GM10847 (cell line): ENCODE results near the gene OGFOD1.

Experiments
- POLR2A ChIP-seq: IDR thresholded peaks from 2 replicates; pipeline ENCODE4 v1.6.1; 2011; ENCODE audit not compliant: insufficient read length; ENCODE audit errors: extremely low read depth

Gene OGFOD1

DNA sequence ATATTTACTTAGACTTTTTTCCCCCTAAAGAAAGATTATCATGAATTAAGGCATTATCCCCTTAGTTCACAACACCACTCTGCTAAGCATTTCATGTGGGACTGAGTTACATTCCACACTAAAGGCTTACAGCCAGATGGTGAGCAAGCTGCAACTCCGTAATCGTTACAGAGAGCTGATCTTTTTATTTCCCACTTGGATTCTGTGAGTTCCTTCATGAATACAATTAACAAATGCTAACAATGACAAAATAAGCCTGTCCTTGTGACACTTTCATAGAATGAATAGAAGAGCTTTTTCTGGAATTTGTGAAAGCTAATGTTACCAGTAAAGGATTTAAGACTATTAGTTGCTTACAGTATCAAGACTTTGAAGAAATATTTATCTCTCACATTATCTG is 8.7 kb downstream of the OGFOD1 start:
- no peak for TF ChIP-seq POLR2A

DNA sequence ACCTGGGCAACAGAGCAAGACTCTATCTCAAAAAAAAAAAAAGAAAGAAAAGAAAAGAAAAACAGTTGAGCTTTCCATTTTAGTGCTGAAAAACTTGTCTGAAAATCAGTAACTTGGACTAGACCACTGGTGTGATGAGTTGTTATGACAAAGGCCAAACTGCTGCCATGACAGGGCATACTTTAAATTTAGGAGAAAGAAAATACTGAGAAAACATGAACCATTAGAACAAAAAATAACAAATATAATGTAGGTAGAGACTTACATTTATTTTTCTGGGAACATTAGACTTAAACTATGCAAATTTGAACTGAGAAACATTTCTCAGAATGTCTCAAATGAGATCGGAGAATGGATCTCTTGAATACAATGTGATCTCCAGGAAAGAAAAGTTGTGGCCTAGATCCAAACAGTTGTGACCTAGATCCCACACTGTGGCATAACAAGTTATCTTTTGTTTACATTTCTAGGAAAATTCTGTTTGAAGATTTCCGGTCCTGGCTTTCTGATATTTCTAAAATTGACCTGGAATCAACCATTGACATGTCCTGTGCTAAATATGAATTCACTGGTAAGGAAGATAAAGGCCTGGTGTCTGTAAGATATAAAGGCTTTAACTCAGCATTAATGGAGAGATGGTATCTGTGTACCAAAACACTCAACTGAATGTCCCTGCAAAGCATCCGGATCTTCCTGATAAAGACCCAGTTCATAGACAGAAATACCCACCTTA is 10.9 kb downstream of the OGFOD1 start:
- TF ChIP-seq POLR2A, result no peak

DNA sequence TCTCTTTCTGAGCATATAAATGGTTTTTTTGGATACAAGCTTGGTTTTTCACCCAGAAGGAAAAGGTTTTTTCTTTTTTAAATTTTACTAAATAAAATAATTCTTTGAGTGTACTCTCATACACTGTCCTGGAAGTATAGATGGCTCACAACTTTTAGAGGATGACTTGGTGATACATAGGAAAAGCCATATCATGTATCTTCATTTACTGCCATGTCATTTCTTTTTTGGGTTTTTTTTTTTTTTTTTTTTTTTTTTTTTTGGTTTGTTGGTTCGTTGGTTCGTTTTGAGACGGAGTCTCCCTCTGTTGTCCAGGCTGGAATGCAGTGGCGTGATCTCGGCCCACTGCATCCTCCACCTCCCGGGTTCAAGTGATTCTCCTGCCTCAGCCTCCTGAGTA is 11.8 kb downstream of the OGFOD1 start:
- no peak for TF ChIP-seq POLR2A

DNA sequence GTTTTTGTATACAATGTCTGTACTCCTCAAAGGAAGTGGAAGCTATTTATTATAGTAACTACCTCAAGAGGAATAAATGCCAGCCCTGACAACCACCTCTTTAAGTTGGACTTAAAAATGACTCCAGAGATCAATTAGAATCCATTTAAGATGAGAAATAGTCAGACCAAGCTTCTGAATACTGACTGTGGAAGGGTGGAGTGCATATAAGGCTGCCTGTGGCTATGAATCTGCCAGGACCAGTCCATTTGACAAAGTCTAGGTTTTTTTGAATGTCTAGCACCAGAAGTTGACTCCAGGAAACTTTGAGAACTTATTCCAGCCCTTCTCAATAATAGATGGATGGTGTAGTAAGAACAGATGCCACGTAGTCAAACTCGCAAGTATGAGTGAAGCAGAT is 15.0 kb downstream of the OGFOD1 start:
- no peak for TF ChIP-seq POLR2A

DNA sequence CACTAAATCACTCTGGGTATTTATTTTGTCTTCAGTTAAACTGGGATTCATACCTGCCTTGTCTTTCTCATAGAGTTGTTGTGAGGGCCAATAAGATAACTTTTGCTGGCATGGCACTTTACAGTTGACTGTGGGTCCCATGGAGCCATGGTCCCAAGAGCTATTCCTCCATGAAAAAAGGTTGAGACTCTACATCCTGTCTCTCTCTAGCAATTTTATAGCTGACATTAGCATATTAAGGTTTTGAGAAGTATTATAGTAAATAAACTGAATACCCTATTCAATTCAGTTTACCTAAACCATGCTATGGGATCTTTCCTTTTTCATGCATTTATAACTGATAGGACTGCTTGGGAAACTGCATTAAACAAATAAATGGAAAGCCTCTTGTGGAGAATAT is 17.4 kb downstream of the OGFOD1 start:
- no peak for TF ChIP-seq POLR2A

DNA sequence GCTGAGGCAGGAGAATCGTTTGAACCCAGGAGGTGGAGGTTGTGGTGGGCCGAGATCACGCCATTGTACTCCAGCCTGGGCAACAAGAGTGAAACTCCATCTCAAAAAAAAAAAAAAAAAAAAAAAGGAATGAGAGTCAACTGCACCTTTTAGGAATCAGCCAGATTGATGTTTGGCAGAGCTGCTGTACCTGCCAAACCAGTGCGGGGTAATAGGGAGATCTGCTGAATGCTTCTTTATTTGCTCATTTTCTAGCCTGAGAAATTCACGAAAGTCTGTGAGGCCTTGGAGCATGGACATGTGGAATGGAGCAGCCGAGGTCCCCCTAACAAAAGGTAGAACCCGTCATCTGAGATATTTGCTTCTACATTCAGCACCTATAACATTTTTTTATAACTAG is 18.4 kb downstream of the OGFOD1 start:
- TF ChIP-seq POLR2A, result no peak

- no peak for TF ChIP-seq POLR2A
These were observed 18.9 kb downstream of the OGFOD1 start for GRCh38 chr16:56470232-56470631.

GRCh38 chr16:56470666-56471065 is 19.3 kb downstream of the OGFOD1 start:
- TF ChIP-seq POLR2A, result no peak

DNA sequence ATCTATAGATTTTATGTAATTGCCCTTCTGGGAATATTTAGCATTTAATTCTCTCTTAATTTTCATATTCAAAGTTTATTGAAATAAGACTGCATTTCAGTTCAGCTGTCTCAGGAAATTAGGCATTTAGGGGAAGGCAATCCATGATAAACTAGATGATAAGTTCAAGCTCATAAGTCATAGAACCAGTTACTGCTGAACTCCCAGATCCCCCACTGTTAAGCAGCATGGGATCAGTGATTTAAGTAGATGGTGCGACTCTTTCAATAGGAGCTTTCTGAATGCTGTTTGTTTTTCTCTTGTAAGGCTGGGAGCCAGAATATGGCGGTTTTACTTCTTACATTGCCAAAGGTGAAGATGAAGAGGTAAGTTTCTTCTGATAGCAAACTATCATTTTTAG is 23.8 kb downstream of the OGFOD1 start:
- TF ChIP-seq POLR2A, result no peak

DNA sequence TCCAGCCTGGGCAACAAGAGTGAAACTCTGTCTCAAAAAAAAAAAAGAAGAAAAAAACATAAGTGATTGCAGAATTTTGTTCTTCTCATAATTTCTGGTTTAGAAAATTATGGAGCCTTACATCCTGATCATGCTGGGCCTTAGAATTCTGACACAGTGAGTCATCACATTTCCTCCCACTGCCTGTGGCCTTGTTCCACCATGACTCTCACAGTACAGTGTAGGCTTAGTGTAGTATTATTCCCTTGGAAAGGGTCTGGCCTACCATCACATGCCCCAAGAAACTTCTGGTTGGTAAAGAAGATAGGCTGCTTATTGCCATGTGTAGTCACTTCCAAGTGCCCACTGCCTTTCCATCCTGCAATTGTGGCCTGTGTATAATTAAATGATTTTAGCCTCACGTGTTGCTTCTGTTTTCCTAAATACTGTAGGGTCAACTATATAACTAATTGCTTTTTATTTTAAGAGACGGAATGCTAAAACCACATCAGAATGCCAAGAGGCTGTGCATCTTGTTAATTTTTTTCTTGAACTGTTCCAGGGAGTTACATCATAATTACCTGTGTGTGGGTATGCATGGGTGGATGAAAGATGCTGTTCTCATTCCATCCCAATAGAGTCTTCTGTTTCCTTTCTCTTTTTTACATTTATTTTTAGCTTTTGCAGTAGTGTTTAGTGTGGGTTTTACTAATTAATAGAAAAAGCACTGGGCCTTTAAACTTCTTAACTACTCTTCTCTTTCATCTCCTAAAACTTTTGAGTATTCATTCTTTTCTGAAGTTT is 25.9 kb downstream of the OGFOD1 start:
- TF ChIP-seq POLR2A, result no peak

DNA sequence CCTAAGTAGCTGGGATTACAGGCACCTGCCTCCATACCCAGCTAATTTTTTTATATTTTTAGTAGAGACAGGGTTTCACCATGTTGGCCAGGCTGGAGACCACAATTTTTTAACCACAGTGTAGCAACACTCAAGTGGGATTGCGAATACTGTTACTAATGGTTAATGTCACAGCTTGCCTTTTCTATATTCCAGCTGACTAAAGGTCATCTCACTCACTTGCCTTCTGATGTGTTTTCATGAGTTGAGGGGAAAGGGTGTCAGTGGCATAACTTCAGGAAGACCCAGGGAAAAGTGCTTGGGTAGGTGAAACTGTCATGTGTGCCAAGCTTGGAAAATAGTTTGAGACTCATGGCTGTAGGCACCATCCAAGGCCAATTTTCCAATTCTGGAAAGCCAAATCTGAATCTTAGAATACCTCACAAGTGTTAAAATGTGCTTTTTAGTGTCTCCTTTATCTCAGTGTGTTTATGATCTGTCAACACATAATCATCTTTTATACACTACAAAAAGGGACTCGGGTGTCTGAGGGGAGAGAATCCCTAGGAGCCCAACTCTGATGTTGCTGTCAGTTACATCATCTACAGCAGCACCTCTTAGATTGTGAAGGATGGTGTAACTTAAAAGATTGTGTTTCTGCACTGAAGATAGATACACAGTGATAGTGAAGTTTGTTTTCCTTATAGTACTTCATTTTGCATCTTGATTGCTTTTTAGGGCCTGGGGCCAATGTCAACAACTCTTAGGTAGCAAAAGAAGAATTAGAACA is 27.1 kb downstream of the OGFOD1 start:
- TF ChIP-seq POLR2A, result no peak

DNA sequence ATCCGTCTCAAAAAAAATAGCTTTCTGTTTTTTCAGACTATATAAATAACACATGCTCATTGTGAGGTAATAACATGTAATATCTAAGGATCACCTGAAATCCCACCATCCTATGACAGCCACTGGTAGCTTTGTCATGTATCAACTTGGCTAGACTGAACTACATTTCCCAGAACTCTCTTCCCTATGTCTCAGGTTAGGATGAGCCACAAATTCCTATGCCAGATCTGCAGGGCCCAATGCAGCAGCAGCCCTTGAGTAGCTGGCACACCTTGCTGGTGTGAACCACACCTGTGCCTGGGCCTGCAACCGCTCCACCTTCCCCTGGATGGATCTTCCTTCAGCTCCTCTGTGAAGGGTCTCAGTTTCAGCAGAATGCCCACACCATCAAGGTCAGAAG is 28.1 kb downstream of the OGFOD1 start:
- TF ChIP-seq POLR2A, result no peak

DNA sequence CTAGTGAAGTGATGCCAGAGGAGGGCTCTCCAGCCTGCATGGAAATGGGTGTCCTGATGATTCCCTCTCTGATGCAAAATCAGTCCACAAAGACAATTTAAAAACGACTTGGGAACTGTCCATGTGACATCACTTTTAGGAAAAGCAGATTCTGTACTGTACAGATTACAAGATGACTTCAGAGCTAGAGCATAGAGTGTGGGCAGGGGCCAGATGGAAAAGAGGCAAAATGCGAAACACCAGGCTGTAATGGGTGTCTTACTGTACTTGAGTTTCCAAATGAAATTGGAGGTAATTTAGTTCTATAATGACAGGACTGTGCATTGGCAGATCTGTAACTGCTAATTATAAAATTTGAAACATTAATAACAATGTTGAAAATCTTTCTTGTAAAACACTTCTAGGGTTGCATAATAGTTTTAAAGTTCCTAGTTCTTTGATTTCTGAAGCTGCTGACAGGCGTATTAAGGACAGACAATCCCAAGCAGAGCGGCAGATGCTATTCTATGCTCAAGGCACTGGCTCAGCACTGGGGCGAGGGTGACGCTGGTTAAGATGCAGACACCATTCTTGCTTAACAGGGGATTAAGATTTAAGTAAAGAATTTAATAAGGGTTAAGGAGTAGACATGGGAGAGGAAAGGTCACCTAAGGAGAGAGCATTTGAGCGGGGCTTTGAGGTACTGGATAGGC is 29.6 kb downstream of the OGFOD1 start:
- no peak for TF ChIP-seq POLR2A

DNA sequence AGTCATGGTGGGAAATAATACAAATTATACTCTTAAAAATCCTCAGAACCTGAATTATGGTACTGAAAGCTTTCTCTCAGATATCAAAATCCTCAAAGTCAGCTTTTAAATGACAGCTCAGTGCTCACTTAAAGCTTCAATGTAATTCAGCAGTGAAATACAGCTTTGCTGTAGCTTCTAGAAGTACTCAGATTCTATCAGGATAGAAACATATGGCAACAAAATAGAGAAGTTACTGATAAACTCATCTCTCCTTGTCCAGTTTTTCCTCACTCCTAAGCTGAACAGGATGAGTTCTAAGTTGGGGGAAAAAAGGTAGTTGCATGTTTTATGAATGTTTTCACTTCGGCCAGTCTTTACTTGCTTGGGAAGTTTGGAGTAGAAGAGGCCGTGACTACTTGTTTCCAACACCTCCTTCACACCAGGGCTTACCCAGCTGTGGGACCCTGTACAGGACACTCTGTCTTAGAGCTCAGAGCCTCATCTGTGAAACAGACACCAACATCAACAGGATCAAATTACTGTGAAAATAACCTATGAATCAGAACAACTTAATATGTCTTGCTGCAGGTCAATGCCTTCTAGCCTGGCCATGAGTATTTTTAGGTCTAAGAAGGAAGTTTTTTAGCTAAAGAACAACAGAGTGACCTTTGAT is 30.2 kb downstream of the OGFOD1 start:
- TF ChIP-seq POLR2A, result no peak
